Tongue (tissue), 2 donors: Measurements from ENCODE around the gene METTL25B. TPM values are rescaled to one million over a fixed set of nuclear protein-coding genes. Genes with fewer than 3 reads are reported as not detected.
"Not testable (repeated sequence)": the region's sequence is repeated elsewhere in the genome, so short reads cannot be mapped to it uniquely, and the experiment has no call there.

ENCODE experiments used
- DNase-seq: peaks from one replicate; pipeline ENCODE4 v3.0.0-alpha.2; 2015
- total RNA-seq: library from RNA; depleted of rRNA; stranded (reverse); fragments of >200 nt; gene quantifications from one replicate; pipeline ENCODE4 v1.2.3, GENCODE V29; 2014

The METTL25B gene
- total RNA-seq, 1 donor from 2014 or later: 7.0 TPM

GRCh38 chr1:156748670-156749418, 20.6 kb downstream of the METTL25B start:
- peak; percentile 71 for DNase-seq

- no peak for DNase-seq
Measured at GRCh38 chr1:156749419-156750118, 21.3 kb downstream of the METTL25B start.

- DNase-seq: peak; percentile 41
Measured at GRCh38 chr1:156750191-156750672, 22.0 kb downstream of the METTL25B start.

GRCh38 chr1:156750711-156751450, 22.6 kb downstream of the METTL25B start:
- DNase-seq: peak; percentile 66

GRCh38 chr1:156751451-156751756, 23.1 kb downstream of the METTL25B start, which contains the start of gene HDGF:
Gene HDGF, minus strand, starts transcription at chr1:156751675. Its CDS starts 246 bp downstream, at chr1:156751429.
- no peak for DNase-seq

- DNase-seq: peak; percentile 99
Measured at GRCh38 chr1:156751757-156752481, 23.6 kb downstream of the METTL25B start.

GRCh38 chr1:156752843-156753482, 24.7 kb downstream of the METTL25B start:
- DNase-seq: no peak

GRCh38 chr1:156754219-156754618, 25.9 kb downstream of the METTL25B start:
- peak; percentile 78 for DNase-seq

- no peak for DNase-seq
Measured at GRCh38 chr1:156755527-156755950, 27.3 kb downstream of the METTL25B start.

GRCh38 chr1:156756355-156756754, 28.1 kb downstream of the METTL25B start:
- DNase-seq: no peak

- DNase-seq: not testable (repeated sequence)
Measured at GRCh38 chr1:156757572-156758253, 29.4 kb downstream of the METTL25B start.

- DNase-seq: peak; percentile 40
Measured at GRCh38 chr1:156760092-156760795, 32.0 kb downstream of the METTL25B start.

- DNase-seq: no peak
Measured at GRCh38 chr1:156760796-156761104, 32.5 kb downstream of the METTL25B start.

- DNase-seq: not testable (repeated sequence)
Measured at GRCh38 chr1:156765136-156765535, 36.9 kb downstream of the METTL25B start.

GRCh38 chr1:156765666-156766065, 37.4 kb downstream of the METTL25B start:
- no peak for DNase-seq

GRCh38 chr1:156766298-156767100, 38.2 kb downstream of the METTL25B start:
- DNase-seq: no peak

- peak; percentile 100 for DNase-seq
Measured at GRCh38 chr1:156767101-156767878, 39.0 kb downstream of the METTL25B start, which contains the start of gene PRCC. Gene PRCC, plus strand, starts transcription at chr1:156767535. Its CDS starts 237 bp downstream, at chr1:156767772.

GRCh38 chr1:156767879-156768604, 39.8 kb downstream of the METTL25B start:
- DNase-seq: peak; percentile 54
